Posterior cingulate gyrus (tissue), 11 donors: Measurements from ENCODE around the gene SCG3.

Experiments
- DNase-seq, 10 donors: peaks; one replicate each; pipeline versions ENCODE4 v3.0.0 to v3.0.0-alpha.2; 2020 to 2021; ENCODE audit warnings: mixed read lengths in 3 of 10
- intact Hi-C: fragments of 100-400 bp; cut with DNase I; formaldehyde crosslinking; loops from one replicate; pipeline ENCODE4 v1.15.1; 2023

SCG3 gene

GRCh38 chr15:51677021-51677420 is 4.3 kb upstream of the SCG3 start:
- no peak for DNase-seq
- intact Hi-C loops: loop anchor here (5.0 kb wide), 1 partner anchor 55 kb away; the partner anchor contains the start of gene DMXL2

- intact Hi-C loops: loop anchor here (5.0 kb wide), 1 partner anchor 55 kb away; the partner anchor contains the start of gene DMXL2
- DNase-seq: peak in 2 of 10 donors; percentile 13 to 26
Measured at GRCh38 chr15:51677452-51677851, 3.9 kb upstream of the SCG3 start.

GRCh38 chr15:51678096-51678495 is 3.2 kb upstream of the SCG3 start:
- DNase-seq: no peak
- intact Hi-C loops: loop anchor here (5.0 kb wide), 1 partner anchor 56 kb away; the partner anchor contains the start of gene DMXL2

- intact Hi-C loops: no loop called here
- DNase-seq: no peak
Measured at GRCh38 chr15:51680321-51680720, 982 bp upstream of the SCG3 start.

GRCh38 chr15:51687565-51687964 is 6.3 kb downstream of the SCG3 start:
- intact Hi-C loops: no loop called here
- no peak for DNase-seq

- intact Hi-C loops: no loop called here
- DNase-seq: peak in 1 of 10 donors; percentile 54
Measured at GRCh38 chr15:51688863-51689262, 7.6 kb downstream of the SCG3 start.

GRCh38 chr15:51692154-51692553 is 10.9 kb downstream of the SCG3 start:
- intact Hi-C loops: no loop called here
- DNase-seq: no peak

GRCh38 chr15:51696566-51696965 is 15.3 kb downstream of the SCG3 start:
- no peak for DNase-seq
- intact Hi-C loops: no loop called here

- intact Hi-C loops: no loop called here
- DNase-seq: no peak
Measured at GRCh38 chr15:51697163-51697562, 15.9 kb downstream of the SCG3 start.

- intact Hi-C loops: no loop called here
- no peak for DNase-seq
Measured at GRCh38 chr15:51699373-51699772, 18.1 kb downstream of the SCG3 start.

GRCh38 chr15:51702710-51703109 is 21.4 kb downstream of the SCG3 start:
- intact Hi-C loops: no loop called here
- no peak for DNase-seq

GRCh38 chr15:51706291-51706690 is 25.0 kb downstream of the SCG3 start:
- no peak for DNase-seq
- intact Hi-C loops: no loop called here

- no peak for DNase-seq
Measured at GRCh38 chr15:51706926-51707608, 25.8 kb downstream of the SCG3 start.

GRCh38 chr15:51708013-51708412 is 26.7 kb downstream of the SCG3 start:
- intact Hi-C loops: no loop called here
- no peak for DNase-seq

More at GRCh38 chr15:51706926-51707608, 25.8 kb downstream of the SCG3 start:
- intact Hi-C loops: no loop called here

- no peak for DNase-seq
- intact Hi-C loops: no loop called here
Measured at GRCh38 chr15:51709031-51709430, 27.7 kb downstream of the SCG3 start.

GRCh38 chr15:51714162-51714561 is 32.9 kb downstream of the SCG3 start:
- DNase-seq: no peak
- intact Hi-C loops: no loop called here

GRCh38 chr15:51714911-51715310 is 33.6 kb downstream of the SCG3 start:
- intact Hi-C loops: no loop called here
- DNase-seq: no peak

GRCh38 chr15:51718219-51718618 is 36.9 kb downstream of the SCG3 start:
- no peak for DNase-seq
- intact Hi-C loops: no loop called here

GRCh38 chr15:51718746-51719145 is 37.4 kb downstream of the SCG3 start:
- intact Hi-C loops: no loop called here
- no peak for DNase-seq

GRCh38 chr15:51720201-51720995 is 39.1 kb downstream of the SCG3 start:
- intact Hi-C loops: no loop called here
- no peak for DNase-seq

GRCh38 chr15:51721199-51721960 is 40.1 kb downstream of the SCG3 start:
- intact Hi-C loops: no loop called here
- DNase-seq: no peak
